ENCODE measurements around the gene GPR65. TPM values are rescaled to one million over a fixed set of nuclear protein-coding genes. Genes with fewer than 3 reads are reported as not detected.
A peak's percentile ranks its signal among the peaks of the same experiment; 100 is the strongest.

The GPR65 gene
- 1 to 10 TPM; 1.1 to 2.1 (median 1.3) TPM for total RNA-seq

GRCh38 chr14:88005050-88005481 lies at the start of gene GPR65:
Gene GPR65 (plus strand): TSS chr14:88005135. CDS start chr14:88010848, 5,713 bp downstream.
- Histone ChIP-seq H3K4me3 (peak within 1 kb of the TSS in 2 of 4 donors; percentile 4 to 19), H3K27me3 (no peaks in the 10 kb centered on the region), H3K27ac (peak within 1 kb of the TSS in 3 of 4 donors; percentile 19 to 67 (median 30)), H3K36me3 (no peaks in the 10 kb centered on the region), H3K9me3 (no peaks in the 10 kb centered on the region), H3K4me1 (no peaks in the 10 kb centered on the region)
- DNase-seq (ENCODE audit: low spot score in 2 of 2) = no peak
- 57 to 65% methylated on average over 3 of the region's 3 CpGs for WGBS, 2 donors
- TF ChIP-seq EP300 (IDR thresholded peaks at IDR 0.05) (peak in 1 of 2 donors; percentile 46), CTCF (IDR thresholded peaks at IDR 0.05) (no peak)

GRCh38 chr14:87955501-87955900 lies 49.4 kb upstream of the GPR65 start:
- Histone ChIP-seq H3K4me3 (no peak overlapping the region), H3K36me3 (peaks cover 0 to 59% (median 0%) of the 10 kb centered on the region in 3 donors), H3K4me1 (peaks cover 0 to 4% (median 0%) of the 10 kb centered on the region in 4 donors), H3K27me3 (no peaks in the 10 kb centered on the region), H3K27ac (no peak overlapping the region), H3K9me3 (peaks cover 0 to 10% (median 0%) of the 10 kb centered on the region in 4 donors)
- 68 to 71% methylated on average over 6 of the region's 6 CpGs for WGBS, 2 donors
- TF ChIP-seq CTCF (IDR thresholded peaks at IDR 0.05) = no peak
- TF ChIP-seq POLR2A (IDR thresholded peaks at IDR 0.05) = no peak
- TF ChIP-seq EP300 (IDR thresholded peaks at IDR 0.05) = no peak
- DNase-seq (ENCODE audit: low spot score in 2 of 2) = no peak

- H3K36me3 ChIP-seq = peaks cover 0 to 84% (median 0%) of the 10 kb centered on the region in 3 donors
- H3K4me3 ChIP-seq = no peak overlapping the region
- 90 to 95% methylated on average over 5 of the region's 5 CpGs for WGBS, 2 donors
- peaks cover 0 to 11% (median 0%) of the 10 kb centered on the region in 4 donors for H3K9me3 ChIP-seq
- no peaks in the 10 kb centered on the region for H3K27me3 ChIP-seq
- H3K4me1 ChIP-seq = peaks cover 0 to 4% (median 0%) of the 10 kb centered on the region in 4 donors
- no peak overlapping the region for H3K27ac ChIP-seq
- no peak for TF ChIP-seq CTCF (IDR thresholded peaks at IDR 0.05)
- no peak for TF ChIP-seq EP300 (IDR thresholded peaks at IDR 0.05)
- no peak for TF ChIP-seq POLR2A (IDR thresholded peaks at IDR 0.05)
- DNase-seq (ENCODE audit: low spot score in 2 of 2) = no peak
Observed at GRCh38 chr14:87960013-87960787, 44.7 kb upstream of the GPR65 start.

- Histone ChIP-seq H3K4me3 (no peak overlapping the region), H3K4me1 (no peaks in the 10 kb centered on the region), H3K27ac (no peak overlapping the region), H3K36me3 (peaks cover 0 to 87% (median 0%) of the 10 kb centered on the region in 3 donors), H3K9me3 (peaks cover 0 to 11% (median 0%) of the 10 kb centered on the region in 4 donors), H3K27me3 (no peaks in the 10 kb centered on the region)
- TF ChIP-seq POLR2A (IDR thresholded peaks at IDR 0.05) = no peak
- TF ChIP-seq CTCF (IDR thresholded peaks at IDR 0.05) = no peak
- TF ChIP-seq EP300 (IDR thresholded peaks at IDR 0.05) = no peak
- no peak for DNase-seq (ENCODE audit: low spot score in 2 of 2)
- 80 to 88% methylated on average over 2 of the region's 2 CpGs for WGBS, 2 donors
Observed at GRCh38 chr14:87961246-87961645, 43.7 kb upstream of the GPR65 start.

- TF ChIP-seq CTCF (IDR thresholded peaks at IDR 0.05) = no peak
- TF ChIP-seq EP300 (IDR thresholded peaks at IDR 0.05) = no peak
- TF ChIP-seq POLR2A (IDR thresholded peaks at IDR 0.05) = no peak
- H3K27ac ChIP-seq = no peak overlapping the region
- no peak for DNase-seq (ENCODE audit: low spot score in 2 of 2)
- H3K36me3 ChIP-seq = peaks cover 0 to 64% (median 3%) of the 10 kb centered on the region in 3 donors
- 87 to 91% methylated on average over 3 of the region's 3 CpGs for WGBS, 2 donors
- H3K9me3 ChIP-seq = no peaks in the 10 kb centered on the region
- no peaks in the 10 kb centered on the region for H3K27me3 ChIP-seq
- H3K4me3 ChIP-seq = no peak overlapping the region
- H3K4me1 ChIP-seq = no peaks in the 10 kb centered on the region
Observed at GRCh38 chr14:87966816-87967215, 38.1 kb upstream of the GPR65 start.

Data from tibial nerve (tissue), 4 donors.